ENCODE measurements around the gene PITPNC1. TPM values are rescaled to one million over a fixed set of nuclear protein-coding genes. Genes with fewer than 3 reads are reported as not detected.
A peak's percentile ranks its signal among the peaks of the same experiment; 100 is the strongest.

The PITPNC1 gene
- total and polyA plus RNA-seq, 12 donors = 4.9 to 33.0 (median 14.0) TPM

- Histone ChIP-seq H3K36me3 (replicated peaks in 1 of 2) (no peaks in the 10 kb centered on the region), H3K27me3 (no peaks in the 10 kb centered on the region), H3K27ac (peak overlapping the region in 2 of 5 donors; percentile 12 to 34), H3K9me3 (replicated peaks in 1 of 3) (no peaks in the 10 kb centered on the region), H3K4me1 (replicated peaks in 1 of 2) (peaks cover 0 to 19% of the 10 kb centered on the region in 2 donors), H3K4me3 (no peak overlapping the region)
- intact Hi-C loops (cut with DNase I) = no loop called here
- no peak for DNase-seq
- TF ChIP-seq CTCF (IDR thresholded peaks at IDR 0.05) (no peak), POLR2A (IDR thresholded peaks at IDR 0.05) (no peak)
- WGBS, 4 donors = 90 to 97% (median 96%) methylated on average over 9 of the region's 9 CpGs
These were observed 16.8 kb downstream of the PITPNC1 start for GRCh38 chr17:67393809-67394397.

- H3K4me3 ChIP-seq = no peak overlapping the region
- WGBS, 4 donors = 89 to 98% (median 92%) methylated on average over 3 of the region's 3 CpGs
- H3K36me3 ChIP-seq (replicated peaks in 1 of 2) = no peaks in the 10 kb centered on the region
- H3K9me3 ChIP-seq (replicated peaks in 1 of 3) = no peaks in the 10 kb centered on the region
- no peaks in the 10 kb centered on the region for H3K4me1 ChIP-seq (replicated peaks in 1 of 2)
- DNase-seq = no peak
- H3K27ac ChIP-seq = no peak overlapping the region
- no peaks in the 10 kb centered on the region for H3K27me3 ChIP-seq
- no peak for TF ChIP-seq CTCF (IDR thresholded peaks at IDR 0.05)
- no peak for TF ChIP-seq POLR2A (IDR thresholded peaks at IDR 0.05)
- intact Hi-C loops (cut with DNase I) = no loop called here
These were observed 22.6 kb downstream of the PITPNC1 start for GRCh38 chr17:67399676-67400075.

GRCh38 chr17:67400193-67400592, 23.1 kb downstream of the PITPNC1 start:
- intact Hi-C loops (cut with DNase I) = no loop called here
- TF ChIP-seq CTCF (IDR thresholded peaks at IDR 0.05) = no peak
- TF ChIP-seq POLR2A (IDR thresholded peaks at IDR 0.05) = no peak
- H3K4me1 ChIP-seq (replicated peaks in 1 of 2) = no peaks in the 10 kb centered on the region
- peak in 1 of 7 donors; percentile 10 for DNase-seq
- 50 to 62% (median 58%) methylated on average over 6 of the region's 6 CpGs for WGBS, 4 donors
- no peak overlapping the region for H3K27ac ChIP-seq
- H3K4me3 ChIP-seq = no peak overlapping the region
- no peaks in the 10 kb centered on the region for H3K9me3 ChIP-seq (replicated peaks in 1 of 3)
- H3K27me3 ChIP-seq = no peaks in the 10 kb centered on the region
- H3K36me3 ChIP-seq (replicated peaks in 1 of 2) = no peaks in the 10 kb centered on the region

DNA sequence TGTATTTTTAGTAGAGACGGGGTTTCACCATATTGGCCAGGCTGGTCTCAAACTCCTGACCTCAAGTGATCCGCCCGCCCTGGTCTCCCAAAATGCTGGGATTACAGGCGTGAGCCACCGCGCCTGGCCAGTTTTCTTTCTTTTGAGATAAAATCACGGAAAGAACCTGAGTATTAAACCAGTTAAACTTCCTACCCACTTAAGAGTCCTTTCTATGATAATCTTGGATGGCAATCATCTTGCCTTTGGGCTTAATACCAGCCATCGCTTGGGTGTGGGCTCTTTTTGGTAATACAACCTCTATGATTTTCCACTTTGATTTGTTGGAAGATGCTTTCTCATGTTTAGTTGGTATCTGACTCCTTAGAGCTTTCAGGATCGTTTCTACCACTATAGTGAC, 24.0 kb downstream of the PITPNC1 start:
- Histone ChIP-seq H3K4me1 (replicated peaks in 1 of 2) (no peaks in the 10 kb centered on the region), H3K4me3 (no peak overlapping the region), H3K9me3 (replicated peaks in 1 of 3) (no peaks in the 10 kb centered on the region), H3K27me3 (no peaks in the 10 kb centered on the region), H3K27ac (no peak overlapping the region), H3K36me3 (replicated peaks in 1 of 2) (no peaks in the 10 kb centered on the region)
- DNase-seq = peak in 1 of 7 donors; percentile 11
- intact Hi-C loops (cut with DNase I) = no loop called here
- WGBS, 4 donors = 95 to 98% (median 96%) methylated on average over 9 of the region's 9 CpGs
- TF ChIP-seq CTCF (IDR thresholded peaks at IDR 0.05) = no peak
- no peak for TF ChIP-seq POLR2A (IDR thresholded peaks at IDR 0.05)

Measured in adrenal gland (tissue), 12 donors.